Esophagus squamous epithelium (tissue), 4 donors: ENCODE data around the gene FBH1.

Experiments used
- CTCF ChIP-seq, 6 experiments: fragments of 450-650 bp in 4 of 6; fragments of 200-600 bp in 2 of 6; sonication (generic) in 2 of 6; IDR thresholded peaks; one replicate each; pipeline ENCODE4 v1.5.1; 2016 to 2019; ENCODE audit warnings: antibody characterized with exemption in 6 of 6, mild to moderate bottlenecking in 4 of 6, moderate library complexity in 4 of 6
- POLR2A ChIP-seq, 4 donors: fragments of 450-650 bp; IDR thresholded peaks; one replicate each; pipeline ENCODE4 v1.6.1; 2017; ENCODE audit warnings: antibody characterized with exemption in 4 of 4, mild to moderate bottlenecking in 4 of 4, moderate library complexity in 3 of 4

GRCh38 chr10:5946786-5947185, 56.7 kb downstream of the FBH1 start:
- TF ChIP-seq CTCF (IDR thresholded peaks at IDR 0.05) = no peak
- no peak for TF ChIP-seq POLR2A (IDR thresholded peaks at IDR 0.05)
